ENCODE measurements around the gene NGFR.

The NGFR gene, protein sequence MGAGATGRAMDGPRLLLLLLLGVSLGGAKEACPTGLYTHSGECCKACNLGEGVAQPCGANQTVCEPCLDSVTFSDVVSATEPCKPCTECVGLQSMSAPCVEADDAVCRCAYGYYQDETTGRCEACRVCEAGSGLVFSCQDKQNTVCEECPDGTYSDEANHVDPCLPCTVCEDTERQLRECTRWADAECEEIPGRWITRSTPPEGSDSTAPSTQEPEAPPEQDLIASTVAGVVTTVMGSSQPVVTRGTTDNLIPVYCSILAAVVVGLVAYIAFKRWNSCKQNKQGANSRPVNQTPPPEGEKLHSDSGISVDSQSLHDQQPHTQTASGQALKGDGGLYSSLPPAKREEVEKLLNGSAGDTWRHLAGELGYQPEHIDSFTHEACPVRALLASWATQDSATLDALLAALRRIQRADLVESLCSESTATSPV

DNA sequence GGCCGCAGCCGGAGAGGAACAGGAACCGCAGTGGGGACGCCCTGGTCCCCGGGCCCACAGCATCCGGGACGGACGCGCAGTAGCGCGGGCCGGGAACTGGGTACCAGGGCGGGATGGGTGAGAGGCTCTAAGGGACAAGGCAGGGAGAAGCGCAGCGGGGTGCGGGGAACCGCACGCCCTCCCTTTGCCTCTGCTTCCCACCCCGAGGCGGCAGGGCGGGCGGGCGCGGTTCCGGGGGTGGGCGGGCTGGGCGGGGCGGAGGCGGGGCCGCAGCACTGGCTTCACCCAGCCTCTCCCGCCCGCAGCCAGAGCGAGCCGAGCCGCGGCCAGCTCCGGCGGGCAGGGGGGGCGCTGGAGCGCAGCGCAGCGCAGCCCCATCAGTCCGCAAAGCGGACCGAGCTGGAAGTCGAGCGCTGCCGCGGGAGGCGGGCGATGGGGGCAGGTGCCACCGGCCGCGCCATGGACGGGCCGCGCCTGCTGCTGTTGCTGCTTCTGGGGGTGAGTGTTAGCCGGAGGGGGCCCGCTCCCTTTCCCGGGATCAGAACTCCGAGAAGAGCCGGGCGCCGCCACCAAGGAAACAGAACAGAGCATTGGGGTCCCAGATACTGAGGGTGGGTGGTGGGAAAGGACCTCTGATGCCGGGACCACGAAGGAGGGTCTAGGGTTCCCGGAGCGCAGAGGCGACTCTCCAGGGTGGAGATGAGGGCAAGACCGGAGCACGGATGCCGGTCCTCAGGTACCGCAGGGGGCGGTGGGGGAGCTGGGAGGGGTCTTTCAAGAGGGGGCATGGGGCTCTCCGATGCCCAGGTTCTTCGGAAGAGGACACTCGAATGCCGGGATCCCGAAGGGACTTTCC, at the start of gene NGFR:
TSS of gene NGFR (plus strand) at position 308 of the 856 bp plus-strand sequence. CDS start at position 433, 125 bp downstream.
- peak; percentile 47 for DNase-seq

DNA sequence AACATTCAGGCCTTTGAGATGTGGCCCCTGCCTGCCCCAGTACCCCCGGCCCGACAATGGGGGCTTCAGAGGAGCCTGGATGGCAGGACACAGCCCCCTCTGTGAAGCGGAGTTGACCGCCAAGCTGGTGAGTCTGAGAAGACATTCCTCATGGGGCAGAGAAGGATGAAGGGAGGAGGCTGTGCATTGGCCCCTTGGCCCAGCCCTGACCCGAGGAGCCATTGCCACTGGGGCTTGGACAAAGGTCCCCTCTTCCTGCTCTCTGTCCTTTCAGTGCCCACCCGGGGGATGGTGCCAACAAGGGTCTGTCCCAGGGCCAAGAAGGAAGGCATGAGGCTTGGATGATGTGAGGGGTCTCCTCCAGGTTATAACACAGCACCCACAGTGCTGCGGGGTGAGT, 49.5 kb upstream of the NGFR start:
- DNase-seq: no peak

DNA sequence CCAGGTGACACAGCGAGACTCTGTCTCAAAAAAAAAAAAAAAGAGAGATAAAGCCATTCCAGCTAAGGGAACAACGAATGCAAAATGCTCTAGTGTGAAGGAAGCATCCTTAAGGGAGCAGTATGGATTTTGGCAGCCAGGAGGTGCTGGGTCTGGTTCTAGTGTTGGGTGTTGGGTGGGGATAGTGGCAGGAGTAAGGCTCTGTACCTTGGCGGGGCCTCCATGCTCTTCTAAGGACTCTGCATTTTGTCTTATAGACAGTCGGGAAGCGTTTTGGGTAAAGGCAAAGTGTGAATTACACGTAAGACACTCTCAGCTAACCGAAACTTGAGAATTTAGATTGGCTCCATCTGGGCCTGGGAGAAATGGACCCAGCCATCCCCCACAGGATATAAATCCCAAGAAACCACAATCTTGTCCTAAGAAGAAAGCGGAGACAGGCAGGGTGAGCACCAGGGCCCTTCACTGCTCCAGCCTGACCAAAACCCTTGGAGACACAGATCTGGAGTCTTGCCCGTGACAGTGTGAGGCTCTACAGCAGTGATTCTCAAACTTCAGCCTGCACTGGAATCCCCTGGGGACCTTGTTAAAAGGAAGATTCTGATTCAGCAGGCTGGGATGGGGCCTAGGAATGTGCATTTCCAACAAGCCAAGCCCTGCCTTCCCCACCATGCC, 47.3 kb upstream of the NGFR start:
- no peak for DNase-seq

DNA sequence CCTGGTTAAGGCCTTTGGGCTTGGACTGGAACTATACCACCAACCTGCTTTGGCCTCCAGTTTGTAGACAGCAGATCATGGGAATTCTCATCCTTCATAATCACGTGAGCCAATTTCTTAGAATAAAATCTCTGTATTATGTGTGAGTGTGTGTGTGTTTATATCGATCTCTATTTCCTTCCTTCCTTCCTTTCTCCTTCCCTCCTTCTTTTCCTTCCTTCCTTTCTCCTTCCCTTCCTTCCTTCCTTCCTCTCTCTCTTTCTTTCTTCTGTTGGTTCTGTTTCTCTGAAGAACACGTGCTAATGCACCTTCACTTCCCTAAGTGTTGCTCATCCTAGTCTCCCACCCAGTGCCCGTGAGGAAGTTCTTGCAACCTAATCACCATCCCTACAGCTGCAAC, 44.9 kb upstream of the NGFR start:
- DNase-seq: no peak

DNA sequence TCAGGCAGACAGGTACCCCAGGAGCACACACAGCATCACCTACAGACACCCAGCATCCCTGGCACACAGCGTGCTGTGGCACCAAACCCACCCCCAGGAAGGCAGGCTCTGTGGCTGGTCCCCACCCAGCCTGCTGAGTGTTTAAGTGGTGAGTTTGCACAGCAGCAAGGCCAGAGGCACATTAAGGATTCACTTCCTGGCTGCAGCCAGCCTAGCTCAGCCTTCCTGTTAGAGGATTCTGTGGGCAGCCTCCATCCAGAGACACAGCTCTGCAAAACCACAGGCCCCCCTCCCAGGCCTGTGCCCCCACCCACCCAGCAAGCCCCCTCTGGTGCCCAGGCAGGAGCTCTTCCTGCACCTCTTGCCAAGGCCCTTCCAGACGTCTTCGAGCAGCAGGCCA, 44.4 kb upstream of the NGFR start:
- DNase-seq: no peak

DNA sequence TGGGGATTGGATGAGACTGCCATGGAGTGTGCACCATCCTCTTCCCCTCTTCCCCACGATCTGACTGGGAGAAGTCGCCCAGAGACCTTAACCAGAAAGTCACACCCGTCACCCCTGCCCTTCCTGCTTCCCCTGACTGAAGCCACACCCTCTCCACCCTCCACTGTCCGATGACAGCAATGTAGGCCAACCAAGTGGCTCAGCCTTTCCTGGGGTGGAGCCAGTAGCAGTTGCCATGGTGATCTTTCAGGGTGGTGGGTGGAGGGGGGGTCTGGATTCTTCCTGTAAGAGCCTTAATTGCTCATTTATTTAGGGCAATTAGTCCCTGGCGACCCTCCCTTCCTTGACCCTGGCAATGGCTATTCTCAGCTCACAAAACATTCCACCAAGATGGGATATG, 42.9 kb upstream of the NGFR start:
- no peak for DNase-seq

DNA sequence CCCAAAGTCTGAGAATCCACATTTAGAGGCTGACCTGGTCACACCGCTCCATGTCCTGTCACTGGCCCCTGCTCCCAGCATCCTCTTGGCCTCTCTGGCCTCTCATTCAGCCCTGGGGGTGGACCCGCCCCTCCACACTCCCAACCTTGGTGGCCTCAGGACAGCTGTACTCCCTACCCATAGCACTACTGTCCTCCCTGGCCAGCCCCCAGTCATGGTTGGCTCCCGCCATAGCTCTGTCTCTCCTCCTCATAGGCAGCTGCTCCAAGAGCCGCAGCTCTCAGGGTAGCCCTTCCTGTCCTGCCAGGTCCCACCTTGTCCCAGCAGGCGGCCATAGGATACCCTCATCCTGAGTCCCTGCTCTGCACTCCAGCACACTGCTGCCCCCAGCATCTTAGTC, 42.4 kb upstream of the NGFR start:
- DNase-seq: no peak

DNA sequence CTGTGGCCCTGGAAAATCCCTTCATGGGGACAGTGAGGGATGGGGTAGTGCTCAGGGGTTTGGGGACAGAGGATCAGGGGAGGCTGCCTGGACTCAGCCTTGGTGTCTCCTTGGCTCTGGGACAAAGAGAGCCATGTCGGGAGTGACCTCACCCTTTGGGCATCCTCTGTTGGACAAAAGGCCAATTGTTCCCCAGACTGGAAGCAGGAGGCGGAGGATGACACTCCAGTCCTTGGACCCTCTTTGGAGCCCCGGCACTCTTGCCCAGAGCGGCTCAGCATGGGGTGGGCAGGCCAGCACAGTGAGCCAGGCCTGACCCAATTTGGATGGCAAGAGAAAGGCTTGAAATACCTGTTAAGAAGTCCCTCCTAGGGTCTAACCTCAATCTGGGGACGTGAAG, 41.0 kb upstream of the NGFR start:
- no peak for DNase-seq

DNA sequence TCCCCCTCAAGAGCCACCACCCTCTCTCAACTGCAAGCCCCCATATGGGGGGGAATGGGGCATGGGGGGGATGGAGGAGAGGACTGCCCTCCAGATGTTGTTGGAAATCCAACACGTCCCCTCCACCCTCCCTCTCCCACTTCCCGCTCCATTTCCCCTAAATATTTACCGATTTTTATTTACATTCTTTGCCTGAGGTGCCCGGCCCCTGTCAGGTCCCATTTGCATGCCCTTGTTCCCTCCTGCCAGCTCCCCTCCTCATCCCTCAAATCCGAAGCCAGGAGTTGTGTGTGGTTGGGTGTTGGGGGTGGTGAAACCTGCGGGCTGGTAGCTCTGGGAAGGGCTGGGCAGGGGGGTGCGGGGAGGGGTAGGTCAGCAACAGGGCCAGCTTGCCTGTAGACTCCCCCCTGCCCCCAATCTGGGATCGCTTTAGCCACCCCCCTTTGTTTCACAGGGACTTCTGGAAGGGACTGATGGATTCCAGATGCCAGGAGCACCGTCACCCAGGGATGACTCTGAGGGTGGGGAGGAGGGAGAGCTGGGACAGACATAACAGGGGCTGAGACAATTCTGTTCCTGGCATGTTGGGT, 39.7 kb upstream of the NGFR start:
- DNase-seq: no peak

DNA sequence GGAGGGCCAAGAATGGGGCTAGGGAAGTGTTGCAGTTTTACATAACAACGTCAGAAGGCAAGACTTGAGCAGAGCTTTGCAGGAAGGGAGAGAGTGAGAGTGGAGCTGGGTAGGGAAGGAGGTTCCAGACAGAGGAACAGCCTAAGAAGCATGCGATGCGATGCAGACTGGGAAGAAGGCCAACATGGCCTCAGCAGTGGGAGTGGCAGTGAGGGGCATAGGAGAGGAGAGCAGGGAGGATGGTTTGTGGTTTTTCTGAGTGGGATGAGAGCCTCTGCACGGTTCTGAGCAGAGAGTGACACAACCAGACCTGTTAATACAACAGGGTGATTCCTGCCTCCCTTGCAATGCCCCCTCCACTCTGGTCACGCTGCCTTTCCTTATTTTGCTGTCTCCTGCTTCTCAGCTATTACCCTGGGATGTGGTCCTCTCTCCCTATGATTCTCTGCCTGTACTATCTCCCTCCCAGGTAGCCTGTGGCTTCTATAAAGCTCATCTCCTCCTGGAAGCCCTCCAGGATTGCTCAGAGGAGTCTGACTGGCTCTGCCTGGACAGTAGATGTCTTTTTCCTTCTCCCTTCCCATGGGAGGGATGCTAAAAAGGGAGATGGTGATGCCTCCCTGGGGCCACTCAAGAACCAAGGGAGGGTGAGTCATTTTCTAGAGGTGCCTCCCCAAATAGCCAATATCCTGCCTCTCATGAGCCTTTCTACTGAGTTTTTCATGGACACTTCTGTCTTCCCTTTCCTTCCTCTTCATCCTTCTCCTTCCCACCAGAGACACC, 38.7 kb upstream of the NGFR start:
- DNase-seq: no peak

DNA sequence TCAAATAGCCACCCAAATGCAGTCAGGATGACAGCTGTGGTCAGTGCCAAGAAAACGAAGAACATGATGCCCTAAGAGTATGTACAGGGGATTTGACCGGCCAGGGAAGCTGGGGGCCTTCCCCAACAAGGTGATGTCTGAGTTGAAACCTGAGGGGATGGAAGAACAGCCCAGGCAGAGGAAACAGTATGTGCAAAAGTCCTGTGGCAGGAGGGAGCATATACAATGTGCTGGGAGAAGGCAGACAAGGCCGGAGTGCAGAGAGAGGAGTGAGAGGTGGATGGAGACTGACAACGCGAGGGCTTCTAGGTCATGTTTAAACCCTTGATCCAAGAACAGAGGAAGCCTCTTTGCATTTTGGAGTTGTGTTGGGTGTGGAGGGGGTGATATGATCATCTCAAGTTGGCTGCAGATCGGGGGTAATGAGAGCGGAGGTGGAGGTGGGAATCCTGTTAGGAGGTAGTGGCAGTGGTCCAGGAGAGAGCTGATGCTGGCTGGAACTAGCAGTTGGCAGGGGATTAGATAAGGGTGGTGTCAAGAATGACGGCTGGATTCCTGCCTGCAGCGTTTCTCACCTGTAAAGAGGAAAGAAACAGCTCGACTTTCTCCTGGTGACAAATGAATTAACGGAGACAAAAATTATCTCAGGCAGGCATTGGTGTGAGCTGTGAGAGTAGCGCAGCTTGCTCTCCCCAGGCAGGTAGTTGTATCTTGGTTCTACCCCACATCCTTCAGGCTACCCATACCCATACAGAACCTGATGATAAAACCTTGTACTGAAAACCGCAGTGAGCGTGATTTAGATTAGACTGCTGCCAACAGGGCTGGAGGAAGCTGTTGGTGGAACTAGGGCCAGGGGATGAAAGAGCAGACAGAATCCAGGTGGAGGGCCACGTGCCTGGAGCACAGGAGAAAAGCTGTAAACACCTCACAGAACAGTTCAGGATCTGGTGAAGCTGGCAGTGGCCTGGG, 37.2 kb upstream of the NGFR start:
- no peak for DNase-seq

DNA sequence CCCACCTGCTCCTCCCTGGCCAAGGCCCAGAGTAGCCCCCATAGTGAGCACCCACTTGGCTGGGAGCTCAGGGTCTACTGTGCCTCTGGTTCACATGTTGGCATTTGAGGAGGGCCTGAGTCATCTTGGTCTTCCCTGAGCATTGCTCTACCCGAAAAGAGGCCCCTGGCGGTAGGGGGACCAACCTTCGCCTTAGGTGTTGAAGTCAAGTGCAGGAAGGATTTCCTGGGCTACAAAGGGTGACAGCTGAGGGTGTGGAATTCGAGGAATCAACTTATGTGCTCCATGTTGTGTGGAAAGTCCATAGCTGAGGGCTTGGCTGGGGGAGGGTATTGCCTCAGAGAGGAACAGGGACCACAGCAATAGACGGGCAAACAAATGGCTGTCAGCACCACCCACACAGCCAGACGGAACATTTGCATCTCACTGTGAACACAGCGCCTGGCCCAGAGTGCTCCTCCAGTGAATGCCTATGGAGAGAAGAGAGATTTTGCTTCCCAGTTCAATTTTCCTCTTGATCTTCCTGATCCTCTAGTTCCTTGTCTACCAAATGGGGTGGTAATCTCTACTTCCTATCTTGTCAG, 35.6 kb upstream of the NGFR start:
- DNase-seq: no peak

DNA sequence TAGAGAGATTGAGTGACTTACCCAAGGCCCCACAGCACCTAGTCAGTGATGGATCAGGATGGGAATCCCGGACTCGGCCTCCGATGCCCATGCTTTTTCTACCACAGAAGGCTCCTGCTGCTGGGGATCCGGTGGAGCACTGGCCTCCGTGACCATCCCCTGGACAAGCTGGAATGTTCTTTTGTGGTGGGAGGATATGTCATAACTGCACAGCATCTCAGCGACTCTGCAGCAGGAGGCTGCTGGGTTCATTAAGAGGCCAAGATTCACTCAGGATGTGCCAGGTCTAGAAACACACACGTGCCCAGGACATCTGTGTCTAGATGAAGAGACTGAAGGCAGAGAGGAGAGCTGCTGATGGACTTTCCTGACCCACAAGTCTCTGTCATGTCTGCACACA, 34.7 kb upstream of the NGFR start:
- DNase-seq: no peak

DNA sequence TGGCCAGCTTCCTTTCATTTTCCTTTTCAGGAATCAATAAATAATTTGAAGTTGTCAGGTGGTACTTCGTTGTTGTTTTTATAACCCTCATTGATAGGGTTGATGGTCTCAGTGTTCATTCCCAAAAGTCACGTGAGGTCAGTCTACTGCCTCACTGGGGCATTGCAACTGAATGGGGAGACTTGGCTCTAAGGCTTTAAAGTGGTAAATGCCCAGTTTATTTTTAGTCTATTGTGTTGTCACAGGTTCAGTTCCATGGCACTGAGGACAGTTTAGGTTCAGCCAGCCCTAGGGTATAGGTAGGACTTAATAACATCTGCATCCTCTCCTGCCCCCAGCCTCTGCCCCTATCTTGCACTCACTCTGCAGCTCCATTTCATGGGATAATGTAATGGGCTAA, 33.5 kb upstream of the NGFR start:
- no peak for DNase-seq

DNA sequence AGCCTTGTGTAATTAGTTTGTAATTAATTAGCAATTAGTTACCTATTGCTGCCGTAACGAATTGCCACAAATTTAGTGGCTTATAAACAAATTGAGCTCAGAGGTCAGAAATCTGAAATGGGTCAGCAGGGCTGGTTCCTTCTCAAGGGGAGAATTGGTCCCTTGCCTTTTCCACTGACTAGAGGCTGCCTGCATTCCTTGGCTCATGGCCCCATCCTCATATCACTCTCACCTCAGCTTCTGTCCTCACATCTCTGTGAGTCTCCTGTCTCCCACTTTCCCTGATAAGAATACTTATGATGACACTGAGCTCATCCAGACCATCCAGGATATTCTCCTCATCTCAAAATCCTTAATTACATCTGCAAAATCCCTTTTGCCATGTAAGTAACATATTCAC, 31.0 kb upstream of the NGFR start:
- no peak for DNase-seq

DNA sequence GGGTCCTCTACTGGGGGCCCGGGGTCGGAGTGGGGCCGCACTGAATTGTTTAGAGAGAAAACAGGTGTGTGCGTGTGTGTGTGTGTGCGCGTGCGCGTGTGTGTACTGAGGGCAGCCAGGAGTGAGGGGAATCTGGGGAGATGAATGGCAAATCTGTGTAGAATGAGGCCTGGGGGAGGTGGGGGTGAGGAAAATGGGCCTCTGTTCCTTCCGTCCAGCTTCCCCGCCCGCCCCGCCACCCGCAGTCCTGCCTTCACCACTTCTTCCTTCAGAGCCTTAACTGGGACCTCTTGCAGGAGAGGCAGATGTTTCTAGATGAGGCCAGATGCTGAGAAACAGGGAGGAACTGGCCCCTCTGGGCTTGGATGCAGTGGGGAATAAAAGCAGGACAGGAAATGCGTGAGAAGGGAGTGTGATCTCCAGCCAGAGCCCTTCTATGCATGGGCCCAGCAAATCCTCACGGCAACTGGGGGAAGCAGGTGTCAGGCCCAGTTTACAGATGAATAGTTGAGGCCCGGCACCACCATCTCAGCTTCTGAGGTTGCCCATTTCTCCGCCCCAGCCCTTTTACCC, 29.7 kb upstream of the NGFR start:
- no peak for DNase-seq

DNA sequence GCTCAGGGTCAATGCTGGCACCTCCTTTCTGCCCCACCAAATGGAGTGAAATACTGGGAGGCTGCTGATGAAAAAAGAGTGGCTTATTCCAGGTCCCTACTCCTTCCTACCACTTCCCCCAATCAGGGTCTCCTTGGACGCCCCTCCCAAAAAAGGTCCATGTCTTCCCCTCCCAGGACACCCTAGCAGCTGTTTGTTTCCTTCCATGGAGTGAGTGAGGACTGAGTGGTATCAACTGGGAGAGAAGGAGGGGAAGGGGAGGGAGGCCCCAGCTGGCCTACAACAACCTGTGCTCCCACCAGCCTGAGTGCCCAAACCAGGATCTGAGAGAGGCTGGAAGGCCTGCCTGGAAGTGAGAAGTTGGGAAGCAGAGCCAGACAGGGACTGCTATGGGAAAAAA, 28.7 kb upstream of the NGFR start:
- DNase-seq: no peak

DNA sequence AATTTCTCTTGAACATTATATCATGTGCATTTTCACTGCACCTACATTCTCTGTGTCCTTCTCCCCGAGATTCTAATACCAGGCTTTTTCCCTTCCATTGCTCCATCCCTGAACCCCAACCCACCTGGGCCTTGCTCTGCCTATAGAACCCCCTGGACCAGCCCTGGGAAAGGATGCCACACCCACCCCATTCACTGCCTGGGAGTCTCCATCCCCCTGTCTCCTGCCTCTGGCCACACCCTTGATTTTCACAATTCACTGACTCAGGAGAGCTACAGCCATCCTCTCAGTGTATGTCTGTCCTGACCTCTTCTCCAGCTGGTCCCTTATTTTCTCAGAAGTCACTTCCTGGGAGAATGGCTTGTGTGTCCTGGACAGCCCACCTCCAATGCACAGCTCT, 27.9 kb upstream of the NGFR start:
- no peak for DNase-seq

DNA sequence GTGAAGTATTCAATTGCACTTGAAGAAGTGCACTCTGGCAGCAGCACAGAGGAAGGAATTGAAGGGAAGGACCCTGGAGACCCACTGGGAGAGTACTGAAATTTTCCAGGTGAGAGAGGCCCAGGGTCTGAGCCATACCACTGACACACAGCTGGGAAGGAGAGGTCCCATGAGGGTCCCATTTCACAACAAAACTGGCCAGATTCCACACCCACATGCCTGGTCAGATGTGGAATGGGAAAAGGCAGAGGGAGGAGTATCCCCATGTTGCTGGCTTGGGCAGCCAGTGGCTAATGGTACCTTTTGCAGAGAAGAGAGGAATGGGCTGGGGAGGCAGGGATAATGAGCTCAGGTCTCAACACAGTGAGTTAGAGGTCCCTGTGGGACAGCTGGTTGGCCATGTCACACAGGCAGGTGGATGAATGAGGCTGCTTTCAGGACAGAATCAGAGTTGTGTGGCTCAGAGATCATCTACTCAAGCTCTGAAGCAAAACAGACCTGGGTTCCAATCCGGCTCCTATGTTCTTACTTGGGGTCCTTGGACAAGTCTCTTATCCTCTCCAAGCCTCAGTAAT, 26.2 kb upstream of the NGFR start:
- no peak for DNase-seq

Data from activated CD4-positive, CD25-positive, alpha-beta regulatory T cell treated with anti-CD3 and anti-CD28 coated beads, Interleukin-2, amount 50 U/mL, for 72 hours (primary cell).